Stimulated activated CD8-positive, alpha-beta memory T cell treated with anti-CD3 and anti-CD28 coated beads, Interleukin-12 subunit alpha, Interleukin-12 subunit beta, amount 100 ng/mL, for 4 hours (primary cell): Measurements from ENCODE around the gene PAPPA2.

Experiments used
- DNase-seq: peaks from one replicate; pipeline ENCODE4 v3.0.0-alpha.2; 2020; ENCODE audit warnings: low read depth

The PAPPA2 gene

DNA sequence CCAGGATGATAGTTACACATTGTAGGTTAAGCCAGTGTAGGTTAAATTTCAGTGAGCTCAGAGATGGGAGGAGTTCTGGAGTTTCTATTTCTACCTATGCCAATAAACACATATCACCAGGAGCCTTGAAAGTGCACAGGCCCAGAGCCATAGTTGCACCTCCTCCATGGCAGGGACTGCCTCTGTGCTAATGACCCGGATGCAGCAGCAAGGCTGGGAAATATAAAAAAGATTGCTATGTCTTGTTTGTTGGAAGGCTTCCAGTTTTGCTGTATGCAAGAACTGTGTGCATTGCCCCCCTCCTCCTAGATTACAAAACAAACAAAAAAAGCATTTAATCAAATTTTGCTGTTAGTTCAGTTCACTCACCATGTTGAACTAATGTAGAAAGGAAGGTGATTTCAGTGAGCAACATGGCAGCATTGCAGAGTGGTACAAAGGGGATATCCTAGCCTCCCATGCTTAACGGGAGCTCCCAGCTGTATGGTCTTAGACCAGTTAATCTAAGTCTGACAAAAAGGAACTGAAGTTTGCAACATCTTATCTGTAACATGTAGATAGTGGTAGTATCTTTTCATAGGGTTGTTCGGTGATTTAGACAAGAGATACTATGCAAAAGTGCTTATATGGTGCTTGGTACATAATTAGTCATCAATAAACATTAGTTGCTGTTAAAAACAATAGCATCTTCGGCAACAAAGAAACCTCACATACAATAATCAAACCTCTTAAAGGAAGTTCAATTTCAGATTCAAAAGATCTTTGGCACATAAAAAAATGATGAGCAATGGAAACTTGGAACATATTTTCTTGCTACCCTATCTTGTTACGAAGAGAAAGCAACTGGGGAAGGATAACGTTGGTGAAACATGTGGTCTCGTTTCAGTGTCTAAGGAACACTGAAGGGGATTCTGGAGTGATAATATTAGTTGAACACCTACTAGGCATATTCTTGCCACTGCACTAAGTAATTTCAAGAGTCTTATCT lies 392.1 kb downstream of the PAPPA2 start:
- no peak for DNase-seq

DNA sequence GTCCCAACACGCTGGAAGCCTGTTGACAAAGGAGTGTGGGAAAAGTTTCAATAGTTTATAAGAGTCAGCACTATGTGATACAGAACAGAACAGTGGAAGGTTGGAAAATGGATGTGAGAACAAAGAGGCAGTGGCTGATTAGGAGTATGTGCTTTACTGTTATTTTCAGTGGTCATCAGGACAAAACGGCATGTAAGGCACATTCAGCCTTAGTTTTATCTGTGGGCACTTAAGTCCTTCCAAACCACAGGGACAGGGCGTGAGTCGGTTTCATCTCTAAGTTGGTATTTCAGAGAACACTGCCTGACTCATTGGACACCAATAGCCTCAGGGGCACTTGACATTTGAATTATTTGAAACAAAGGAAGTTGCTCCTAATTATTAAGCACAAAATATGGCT lies 394.7 kb downstream of the PAPPA2 start:
- DNase-seq = no peak

DNA sequence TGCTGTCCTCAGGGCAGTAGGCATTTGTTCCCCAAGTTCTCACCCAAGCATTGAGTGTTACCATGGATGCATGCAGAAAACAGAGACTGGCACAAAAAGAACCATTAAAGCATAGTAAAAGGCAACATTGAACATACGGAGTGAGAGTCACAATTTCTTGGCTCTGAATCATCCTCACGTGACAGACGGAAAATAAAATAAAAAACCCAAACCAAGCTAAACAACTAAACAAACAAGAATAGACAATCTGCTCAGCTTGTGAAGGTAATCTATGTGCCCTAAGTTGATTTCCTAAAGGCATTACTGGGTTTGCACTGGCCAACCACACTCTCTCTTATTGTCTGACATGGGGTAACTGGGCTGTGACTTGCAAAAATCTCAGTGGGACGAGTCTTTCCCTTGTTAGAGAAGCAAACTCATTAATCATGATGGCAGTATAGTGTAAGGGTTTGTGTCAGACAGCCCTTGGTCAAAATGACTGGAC lies 395.5 kb downstream of the PAPPA2 start:
- DNase-seq = no peak

DNA sequence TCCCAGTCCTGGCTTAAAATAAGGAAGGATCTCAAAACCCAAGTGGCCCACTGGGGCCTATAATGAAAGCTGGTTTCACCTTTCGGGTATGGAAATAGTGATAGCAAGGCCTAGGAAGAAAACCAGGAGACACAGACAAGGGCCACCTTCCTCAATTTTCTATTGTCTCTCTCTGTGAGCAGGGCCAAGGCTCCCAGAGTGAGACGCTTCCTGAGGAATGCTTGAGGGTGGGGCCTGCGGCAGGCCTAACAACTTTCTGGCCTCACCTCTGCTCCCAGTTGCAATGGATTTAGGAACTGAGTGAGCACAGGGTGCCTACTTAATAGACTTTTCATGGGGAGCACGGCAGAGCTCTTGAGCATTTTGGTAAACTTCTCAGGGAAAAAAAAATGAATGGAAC lies 400.6 kb downstream of the PAPPA2 start:
- DNase-seq = no peak

DNA sequence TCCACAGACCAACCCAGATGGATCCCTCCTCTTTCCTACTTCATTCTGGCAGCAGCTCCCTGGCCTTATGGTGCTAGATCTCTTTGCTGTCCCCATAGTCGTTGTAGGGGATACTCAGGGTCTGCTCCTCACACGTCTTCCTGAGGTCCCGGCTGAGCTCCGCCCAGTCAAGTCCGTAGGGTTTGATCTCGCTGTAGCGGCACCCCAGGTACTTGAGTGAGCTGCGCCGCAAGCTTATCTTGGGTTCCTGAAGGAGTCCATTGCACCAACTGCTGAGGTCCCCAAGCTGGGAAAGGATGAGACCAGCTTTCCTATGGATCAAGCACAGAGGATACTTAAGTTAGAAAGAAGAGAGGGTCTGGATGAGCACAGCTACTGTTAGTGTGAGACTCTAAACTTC lies 401.2 kb downstream of the PAPPA2 start:
- DNase-seq = no peak

DNA sequence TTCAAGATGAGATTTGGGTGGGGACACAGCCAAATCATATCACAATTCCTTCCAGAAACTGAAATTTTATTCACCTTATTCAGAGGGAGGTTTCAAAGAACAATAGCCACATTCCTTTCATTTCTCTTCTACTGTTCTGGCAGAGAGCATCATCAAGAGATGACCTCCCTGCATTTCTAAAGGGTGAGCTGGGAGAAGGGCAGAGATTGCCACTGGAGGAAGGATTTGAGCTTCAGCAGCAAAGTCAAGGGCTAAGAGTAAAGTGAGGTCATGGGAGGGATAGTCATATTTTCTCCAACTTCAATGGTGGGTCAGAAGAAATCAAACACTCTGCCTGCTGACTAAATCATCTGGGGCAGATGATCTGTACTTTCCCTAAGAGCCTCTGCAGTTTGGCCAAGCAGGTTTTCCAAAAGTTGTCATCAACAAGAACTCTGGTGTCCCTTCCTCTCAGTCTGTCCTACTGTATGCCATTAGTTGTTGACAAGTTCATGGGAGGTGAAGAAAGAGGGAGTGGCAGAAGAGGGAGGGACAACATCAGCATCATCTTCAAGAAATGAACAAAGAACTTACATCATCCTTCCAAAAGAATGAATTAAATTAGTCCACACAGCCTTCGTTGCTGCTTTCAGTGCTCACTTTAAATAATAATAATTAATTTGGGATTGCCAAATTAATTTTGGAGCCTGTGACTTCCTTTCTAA lies 403.2 kb downstream of the PAPPA2 start:
- no peak for DNase-seq

DNA sequence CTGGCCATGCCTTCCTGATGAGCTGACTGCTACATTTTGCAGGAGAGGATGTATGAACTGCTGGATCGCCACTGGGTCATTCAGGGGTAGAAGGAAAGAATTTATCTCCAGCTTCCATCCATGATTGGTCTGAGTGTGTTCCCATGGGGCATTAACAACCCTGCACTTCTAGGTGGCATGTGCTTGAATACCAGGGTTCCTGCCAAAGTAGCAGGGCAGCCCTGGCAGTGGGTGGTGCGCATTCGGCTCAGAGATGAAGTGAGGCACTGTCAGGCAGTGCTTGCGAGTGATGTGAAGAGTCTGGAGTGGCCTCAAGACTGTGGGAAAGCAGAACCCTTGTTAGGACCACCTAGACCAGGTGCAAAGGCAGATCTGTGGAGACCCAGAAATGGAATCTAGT lies 406.6 kb downstream of the PAPPA2 start:
- no peak for DNase-seq

DNA sequence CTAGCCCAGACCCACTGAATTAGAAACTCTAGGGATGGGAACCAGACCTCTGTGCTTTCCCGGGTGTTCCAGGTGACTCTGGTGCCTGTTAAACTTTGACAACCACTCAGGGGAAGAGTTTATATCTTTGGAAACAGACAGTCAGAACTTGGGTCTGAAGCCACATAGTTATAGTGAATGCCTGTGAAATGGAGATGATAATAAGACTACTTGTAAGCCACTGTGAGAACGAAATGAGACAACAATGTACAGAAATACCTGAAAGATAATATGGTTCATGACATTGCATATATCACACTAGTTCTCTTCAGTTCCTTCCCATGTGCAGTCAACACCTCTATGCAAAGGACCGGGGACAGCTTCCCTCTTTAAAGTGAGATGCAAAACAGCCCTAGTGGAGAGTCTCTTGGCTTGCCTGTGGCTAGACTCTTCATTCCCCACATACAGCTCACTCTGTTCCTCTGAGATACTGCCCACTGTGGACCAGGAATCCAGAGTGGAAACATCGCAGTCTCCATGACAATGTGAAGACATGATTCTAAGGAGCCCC lies 414.1 kb downstream of the PAPPA2 start:
- no peak for DNase-seq

DNA sequence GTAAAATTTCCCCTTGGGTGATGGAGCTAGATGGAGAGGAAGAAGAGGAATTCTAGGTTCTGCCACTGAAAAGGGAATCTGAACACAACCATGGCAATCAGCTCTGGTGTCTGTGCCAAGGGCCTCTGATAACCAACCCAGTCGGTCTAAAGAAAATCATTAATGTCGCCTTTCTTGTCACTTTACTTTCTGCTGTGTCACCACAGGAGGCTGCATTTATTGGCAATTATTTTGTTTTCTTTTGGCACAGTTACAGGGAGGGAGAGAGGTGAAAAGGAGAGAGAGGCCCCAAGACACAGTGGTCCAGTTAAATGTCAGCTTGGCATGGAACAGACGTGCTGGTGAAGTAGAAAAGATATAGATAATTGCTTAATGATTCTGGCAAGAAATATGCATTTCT lies 414.6 kb downstream of the PAPPA2 start:
- no peak for DNase-seq

DNA sequence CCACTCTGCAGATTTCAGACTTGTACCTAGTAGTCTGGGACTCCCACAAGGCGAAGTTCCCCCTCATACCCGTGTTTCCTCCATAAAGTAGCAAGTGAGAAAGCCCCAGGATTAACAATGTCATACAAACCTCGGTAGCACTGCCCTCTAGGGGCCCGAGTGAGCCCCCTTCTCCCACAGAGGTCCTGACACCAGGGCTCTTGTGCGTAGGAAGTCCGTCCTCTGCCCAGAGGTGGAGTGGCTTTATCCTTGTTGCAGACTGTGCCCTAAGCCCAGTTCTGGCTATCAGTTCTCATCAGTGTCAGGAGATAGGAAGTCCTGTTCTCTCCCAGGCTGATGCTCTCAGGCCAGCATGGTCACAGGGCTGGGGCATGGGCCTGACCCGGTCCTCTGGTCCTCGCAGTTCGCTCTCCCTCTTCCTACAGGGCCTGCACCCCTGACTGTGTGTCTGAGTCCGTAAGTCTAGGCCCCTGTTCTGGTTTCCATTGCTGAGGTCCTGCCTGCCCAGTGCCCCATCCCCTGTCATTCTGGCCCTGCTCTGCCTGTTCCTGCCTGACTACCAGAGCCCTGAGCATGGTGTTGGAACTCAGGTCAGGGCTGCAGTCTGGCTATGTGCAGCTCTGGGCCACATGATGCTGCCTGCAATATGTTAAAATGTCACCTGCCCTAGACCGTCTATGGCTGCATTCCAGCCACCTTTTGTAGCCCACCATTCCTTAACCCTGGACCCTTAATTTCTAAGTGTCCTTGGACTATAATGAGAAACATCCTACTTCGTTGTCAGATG lies 416.0 kb downstream of the PAPPA2 start:
- no peak for DNase-seq

DNA sequence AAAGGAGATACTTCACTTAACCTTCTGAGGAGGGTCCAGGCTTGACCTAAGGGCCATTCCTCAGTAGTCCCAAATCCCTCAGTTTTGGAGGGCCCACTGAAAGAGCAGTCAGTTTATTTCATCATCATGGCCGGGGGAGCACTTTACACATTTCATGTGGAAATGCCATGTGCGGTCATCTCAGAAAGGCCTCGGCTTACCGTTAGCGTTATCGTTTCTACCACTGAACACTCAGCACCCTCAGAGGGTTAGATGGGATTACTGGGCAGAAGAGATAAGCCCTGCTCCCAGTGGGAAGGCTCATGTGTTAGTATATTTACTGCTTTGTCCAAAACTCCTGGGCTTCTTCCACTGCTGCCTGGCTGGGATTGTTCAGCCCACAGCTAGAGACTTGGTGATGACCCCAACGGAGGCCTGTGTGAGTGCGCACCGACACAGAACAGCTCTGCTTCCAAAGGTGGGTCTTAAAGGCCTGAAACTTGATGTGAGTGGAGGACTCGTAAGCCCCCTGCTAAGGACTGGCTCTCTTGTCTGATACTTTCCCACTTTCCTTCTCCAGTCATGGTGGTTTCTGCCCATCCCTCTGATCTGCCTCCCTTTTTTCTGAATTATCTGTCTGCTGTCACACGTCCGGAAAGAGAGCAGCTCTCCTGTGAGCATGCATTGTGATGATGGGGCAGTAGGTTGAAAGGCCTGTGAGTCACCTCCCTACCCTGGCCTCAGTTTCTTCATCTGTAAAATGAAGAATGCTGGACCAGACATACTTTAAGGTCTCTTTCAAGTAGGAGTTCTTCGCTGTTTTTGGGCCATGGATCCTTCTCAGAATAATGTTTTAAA lies 417.0 kb downstream of the PAPPA2 start:
- DNase-seq = no peak

DNA sequence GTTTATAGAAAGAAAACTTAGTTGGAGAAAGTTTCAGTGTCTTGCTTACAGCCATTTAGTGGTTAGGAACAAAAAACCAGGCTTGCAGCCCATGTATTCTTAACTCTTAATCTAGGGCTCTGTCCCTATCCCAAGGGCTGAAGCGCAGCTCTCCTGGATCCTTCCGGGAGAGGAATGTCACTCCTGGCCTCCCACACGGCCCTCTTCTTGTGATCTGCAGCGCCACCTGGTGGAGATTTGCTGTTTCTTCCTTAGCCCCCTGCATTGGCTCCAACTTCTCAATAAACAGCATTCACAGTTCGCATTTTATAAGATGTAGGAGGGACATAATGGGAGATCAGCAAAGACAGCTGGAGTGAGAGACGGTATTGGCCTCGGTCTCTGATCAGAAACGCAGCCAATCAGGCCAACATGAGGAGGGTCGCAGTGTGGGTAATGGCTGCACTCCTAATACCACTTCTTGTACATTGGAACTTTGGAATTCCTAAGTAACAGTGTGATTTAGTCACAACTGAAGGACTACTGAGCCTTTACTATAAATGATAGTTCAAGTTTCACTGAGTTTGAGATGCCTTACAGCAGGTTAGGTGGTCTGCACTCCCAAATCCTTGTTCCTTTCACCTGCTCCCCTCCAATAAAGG lies 418.1 kb downstream of the PAPPA2 start:
- no peak for DNase-seq

DNA sequence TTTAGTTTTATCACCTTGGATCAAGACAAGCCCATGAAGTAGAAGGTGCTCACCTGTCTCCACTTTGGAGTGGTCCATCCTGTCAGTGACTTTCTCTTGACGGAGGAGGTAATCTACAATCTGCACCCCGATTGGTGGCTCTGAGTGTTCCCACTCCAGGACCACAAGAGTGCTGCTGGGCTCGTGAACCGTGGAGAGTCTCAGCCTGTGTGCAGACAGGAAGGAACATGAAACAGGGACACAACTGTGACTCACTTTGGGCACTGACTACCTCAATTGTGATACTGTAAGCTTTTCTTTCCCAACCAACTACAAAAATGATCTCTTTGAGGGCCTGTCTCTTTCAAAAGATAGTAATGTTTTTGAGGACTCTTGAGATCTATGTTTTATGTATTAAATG lies 421.3 kb downstream of the PAPPA2 start:
- DNase-seq = no peak

DNA sequence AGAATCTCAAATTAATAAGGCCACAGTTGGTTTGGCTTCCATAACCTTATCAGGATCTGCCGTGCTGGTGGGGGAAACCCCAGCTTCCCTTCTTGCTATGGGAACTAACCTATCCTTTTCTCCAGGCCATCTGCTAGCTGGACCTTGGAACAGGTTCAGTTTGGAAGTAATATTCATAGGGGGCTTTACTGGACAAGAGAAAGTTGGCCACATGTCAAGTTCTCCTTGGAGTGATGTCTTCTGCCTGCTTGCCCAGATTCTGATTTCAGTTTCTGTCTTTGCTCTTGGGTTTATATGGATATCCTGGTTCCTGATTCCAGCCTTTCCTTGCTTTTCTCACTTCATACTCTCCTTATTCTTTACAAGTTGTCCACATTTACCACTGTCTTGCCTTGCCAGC lies 421.9 kb downstream of the PAPPA2 start:
- DNase-seq = no peak

DNA sequence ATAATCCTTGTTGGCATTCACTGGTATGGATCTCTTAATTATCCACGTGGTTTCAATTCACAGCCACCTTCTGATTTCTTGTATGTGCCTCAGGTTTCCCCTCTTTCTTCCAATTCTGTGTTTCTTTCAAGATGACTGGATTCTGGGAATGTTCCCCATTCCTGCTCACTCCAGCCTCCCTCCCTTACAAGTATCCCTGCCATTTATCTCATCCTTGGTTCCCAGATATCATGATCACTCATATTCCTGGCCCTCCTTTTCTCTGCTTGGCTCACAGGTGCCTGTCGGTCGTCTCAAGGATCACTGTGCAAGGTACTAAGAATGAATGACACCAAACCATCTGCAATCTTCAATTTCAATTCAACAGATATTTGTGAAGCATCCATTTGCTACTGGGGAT lies 422.4 kb downstream of the PAPPA2 start:
- no peak for DNase-seq

DNA sequence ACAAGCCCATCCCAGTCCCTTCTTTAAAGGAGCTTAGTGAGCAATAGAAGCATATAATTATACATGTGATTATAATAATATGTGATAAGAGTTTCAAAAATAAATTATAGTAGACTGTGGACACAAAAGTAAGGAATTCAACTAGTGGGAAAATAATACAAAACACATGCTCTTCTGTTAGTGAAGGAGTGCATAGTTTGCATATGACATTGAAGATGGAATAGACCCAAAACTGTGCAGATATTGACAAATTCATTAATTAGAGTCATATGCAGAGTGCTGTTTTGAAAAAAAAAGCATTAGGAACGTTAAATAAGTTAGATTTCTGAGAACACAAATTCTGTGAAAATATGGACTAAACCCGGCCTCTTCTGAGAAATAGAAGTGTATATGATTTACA lies 422.8 kb downstream of the PAPPA2 start:
- DNase-seq = no peak

DNA sequence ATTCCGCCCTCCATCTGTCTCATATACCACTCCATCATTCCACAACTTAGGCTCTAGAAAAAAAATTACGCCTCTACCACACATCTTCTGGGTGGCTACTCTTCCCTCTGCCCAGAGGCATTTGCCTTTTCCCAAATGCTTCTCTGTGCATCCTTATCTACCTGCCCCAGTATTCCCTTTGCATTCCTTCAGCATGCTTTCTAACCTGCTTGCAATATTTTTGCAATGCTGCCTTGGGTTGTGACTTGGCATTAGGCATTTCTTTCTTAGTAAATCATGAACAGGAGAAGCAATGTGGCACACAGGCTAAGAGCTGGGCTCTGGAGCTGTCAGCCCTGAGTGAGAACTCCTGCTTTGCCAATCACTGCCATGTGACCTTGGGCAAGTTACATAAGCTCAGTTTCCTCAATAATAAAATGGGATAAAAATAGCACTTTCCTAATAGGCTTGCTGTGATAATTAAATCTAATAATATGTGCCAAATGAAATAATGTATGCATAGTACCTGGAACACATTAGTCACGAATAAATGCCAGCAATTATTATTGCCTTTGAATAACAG lies 425.6 kb downstream of the PAPPA2 start:
- no peak for DNase-seq

DNA sequence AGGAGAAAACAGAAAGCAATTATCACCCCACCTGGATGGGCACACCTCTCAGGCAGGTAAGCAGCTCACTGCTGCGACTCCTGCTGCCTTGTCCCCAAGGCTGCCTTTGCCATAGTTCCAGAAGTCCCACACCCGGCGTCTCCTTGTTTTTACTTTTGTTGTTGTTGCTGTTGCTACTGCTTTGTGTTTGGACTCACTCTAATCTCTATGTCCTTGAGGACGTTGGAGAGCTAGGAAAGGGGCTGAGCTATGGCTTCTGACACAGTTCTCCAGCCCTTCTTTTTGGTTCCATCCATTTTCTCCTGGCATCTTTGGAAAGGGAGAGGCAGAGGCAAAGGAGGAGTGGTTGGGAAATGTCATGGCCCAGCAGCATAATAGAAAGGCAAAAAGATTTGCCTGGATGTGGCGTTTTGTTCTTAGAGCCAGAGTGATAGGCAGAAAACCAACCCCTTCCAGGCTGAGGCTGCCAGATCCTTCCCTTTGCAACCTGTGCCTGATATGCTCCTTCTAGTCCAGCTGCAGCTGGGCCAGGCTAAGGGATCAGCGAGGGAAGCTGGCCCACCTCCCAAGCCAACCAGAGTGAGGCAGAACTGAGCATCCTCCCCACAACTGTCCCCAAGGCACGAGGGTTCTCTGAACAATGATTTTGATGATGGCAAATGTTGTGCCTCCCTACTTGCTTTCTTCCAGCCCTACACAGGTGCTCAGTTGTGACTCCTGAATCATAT lies 430.8 kb downstream of the PAPPA2 start:
- DNase-seq = no peak

DNA sequence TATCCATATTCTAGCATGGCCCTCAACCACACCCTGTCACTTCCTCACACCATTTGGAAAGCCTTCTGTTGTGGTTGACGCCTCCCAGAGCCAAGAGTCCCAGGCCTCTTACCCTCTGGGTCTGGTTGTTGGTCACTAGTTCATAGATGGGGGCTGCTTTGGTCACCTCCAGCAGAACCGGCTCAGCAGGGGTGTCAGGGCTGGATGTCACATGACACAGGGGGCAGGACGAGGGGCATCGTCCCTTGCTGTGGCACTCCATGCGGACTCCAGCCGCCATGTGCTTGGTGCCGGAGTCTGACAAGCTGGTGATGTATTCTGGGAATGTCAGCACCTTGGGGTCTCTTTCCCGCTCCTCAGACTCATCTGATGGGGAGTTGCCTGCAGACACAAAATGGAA lies 431.5 kb downstream of the PAPPA2 start:
- DNase-seq = no peak
